ENCODE data around the gene CAB39. TPM values are rescaled to one million over a fixed set of nuclear protein-coding genes. Genes with fewer than 3 reads are reported as not detected.

CAB39 gene
- total and polyA plus RNA-seq, 2 of the 8 experiments (the other 6 are each of a cell fraction or from before 2014, with no cell fraction given): 16.4 to 50.5 TPM

GRCh38 chr2:230783101-230783500, 70.5 kb downstream of the CAB39 start:
- CTCF ChIA-PET (ENCODE audit: partially characterized antibody): interaction anchor here (0.7 to 1.4 kb wide), 2 partner anchors 15 to 19 kb away, joined by 3 to 5 read pairs; no protein-coding TSS in a partner anchor
- Histone ChIP-seq H4K91ac (replicated peaks; ENCODE audit: insufficient read length, low read length) (no peak overlapping the region), H4K5ac (ENCODE audit: insufficient read length, low read depth, low read length) (no peak overlapping the region), H3K4me3 (ENCODE audit: extremely low read depth in 1 of 4, insufficient read depth in 2 of 4, low read depth in 3 of 4, low read length in 4 of 4) (no peak overlapping the region), H3K4me2 (ENCODE audit: insufficient read depth in 1 of 2, low read depth in 2 of 2, low read length in 2 of 2) (no peak overlapping the region), H3K23me2 (ENCODE audit: low read depth, low read length) (no peaks in the 10 kb centered on the region), H3K79me1 (ENCODE audit: low read depth, low read length) (peaks cover 4% of the 10 kb centered on the region; the same call in 1 of the 2 replicates), H3K79me2 (ENCODE audit: control insufficient read depth in 1 of 2, insufficient read depth in 2 of 2, low read length in 2 of 2) (peaks cover 0 to 50% of the 10 kb centered on the region in 2 experiments; a peak in 2 of 4 replicates), H2BK12ac (ENCODE audit: low read depth, low read length) (no peak overlapping the region), H3K9ac (replicated peaks in 1 of 4; ENCODE audit: extremely low read depth in 1 of 4, low read depth in 3 of 4, low read length in 3 of 4) (no peak overlapping the region), H3K9me3 (ENCODE audit: insufficient read depth in 2 of 2, low read depth in 1 of 2, low read length in 1 of 2) (peaks cover 3% of the 10 kb centered on the region in 2 experiments; a peak in 1 of 4 replicates), H3K27me3 (replicated peaks in 1 of 4; ENCODE audit: control insufficient read depth in 3 of 4, extremely low read depth in 1 of 4, insufficient read depth in 3 of 4, low read length in 3 of 4) (no peaks in the 10 kb centered on the region), H3K18ac (ENCODE audit: extremely low read depth, low read length) (no peak overlapping the region), H4K8ac (ENCODE audit: extremely low read depth, insufficient read depth, low read length) (no peak overlapping the region), H2BK5ac (ENCODE audit: low read depth, low read length) (no peak overlapping the region), H3K56ac (replicated peaks; ENCODE audit: insufficient read length, low read depth, low read length) (no peak overlapping the region), H2BK120ac (replicated peaks; ENCODE audit: low read depth, low read length) (no peak overlapping the region), H2BK15ac (ENCODE audit: low read length) (no peak overlapping the region), H2AK5ac (ENCODE audit: low read depth, low read length) (no peak overlapping the region), H4K20me1 (replicated peaks in 1 of 2; ENCODE audit: control insufficient read depth in 1 of 2, insufficient read depth in 2 of 2, low read length in 2 of 2) (peaks cover 0 to 1% of the 10 kb centered on the region in 2 experiments), H2AFZ (ENCODE audit: low read length) (no peak overlapping the region), H3K4me1 (replicated peaks in 1 of 4; ENCODE audit: control insufficient read depth in 3 of 4, insufficient read depth in 4 of 4, low read length in 3 of 4) (peaks cover 0 to 4% (median under 1%) of the 10 kb centered on the region in 4 experiments; a peak in 4 of 7 replicates), H3K14ac (ENCODE audit: insufficient read length) (no peak overlapping the region), H3K36me3 (ENCODE audit: control insufficient read depth in 2 of 4, insufficient read depth in 4 of 4, low read length in 3 of 4) (peaks cover 0 to 6% (median 2%) of the 10 kb centered on the region in 4 experiments; a peak in 2 of 8 replicates), H2BK20ac (ENCODE audit: low read length) (no peak overlapping the region), H3K4ac (replicated peaks; ENCODE audit: insufficient read length, low read depth, low read length) (no peak overlapping the region), H3K23ac (ENCODE audit: insufficient read length) (no peak overlapping the region), H3K27ac (ENCODE audit: low read depth, low read length) (no peak overlapping the region)
- DNase-seq (ENCODE audit: low read depth in 1 of 2, low spot score in 2 of 2): no peak
- WGBS, 2 experiments (ENCODE audit: extremely low coverage in 1 of 2, insufficient coverage in 1 of 2, insufficient read length in 1 of 2, insufficient replicate concordance in 2 of 2, low coverage in 1 of 2, low lambda C conversion rate in 2 of 2, missing lambda C conversion rate in 1 of 2): 97% methylated on average over 5 of the region's 5 CpGs; no CpG with 5 or more reads in 1 of the 2 experiments
- POLR2A ChIA-PET (ENCODE audit: partially characterized antibody): no interaction called here
- no peak for FAIRE-seq
- TF ChIP-seq, protein P1, sequence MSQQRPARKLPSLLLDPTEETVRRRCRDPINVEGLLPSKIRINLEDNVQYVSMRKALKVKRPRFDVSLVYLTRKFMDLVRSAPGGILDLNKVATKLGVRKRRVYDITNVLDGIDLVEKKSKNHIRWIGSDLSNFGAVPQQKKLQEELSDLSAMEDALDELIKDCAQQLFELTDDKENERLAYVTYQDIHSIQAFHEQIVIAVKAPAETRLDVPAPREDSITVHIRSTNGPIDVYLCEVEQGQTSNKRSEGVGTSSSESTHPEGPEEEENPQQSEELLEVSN (IDR thresholded peaks at IDR 0.05): no peak
- TF ChIP-seq HDAC2 (IDR thresholded peaks at IDR 0.05; ENCODE audit: borderline replicate concordance in 1 of 2, low read depth in 2 of 2, low read length in 2 of 2) (no peak), JUND (IDR thresholded peaks at IDR 0.05; ENCODE audit: low read length) (no peak), NRF1 (IDR thresholded peaks at IDR 0.05; ENCODE audit: low read depth, low read length) (no peak), POU5F1 (IDR thresholded peaks at IDR 0.05; ENCODE audit: low read depth, low read length) (no peak)

Measured in H1 (cell line).